HT-29 (cell line): ENCODE results near the gene ELMO1. TPM values are rescaled to one million over a fixed set of nuclear protein-coding genes. Genes with fewer than 3 reads are reported as not detected.

Source experiments
- DNase-seq: peaks from one replicate; pipeline ENCODE4 v3.0.0-alpha.2; 2015; ENCODE audit warnings: low spot score
- total RNA-seq: library from RNA; depleted of rRNA; stranded (reverse); fragments of >200 nt; shearing (Covaris generic); gene quantifications from 2 replicates; pipeline ENCODE4 v1.2.3, GENCODE V29; 2014

The ELMO1 gene
- total RNA-seq, 1 experiment from 2014 or later = 0.41 TPM

DNA sequence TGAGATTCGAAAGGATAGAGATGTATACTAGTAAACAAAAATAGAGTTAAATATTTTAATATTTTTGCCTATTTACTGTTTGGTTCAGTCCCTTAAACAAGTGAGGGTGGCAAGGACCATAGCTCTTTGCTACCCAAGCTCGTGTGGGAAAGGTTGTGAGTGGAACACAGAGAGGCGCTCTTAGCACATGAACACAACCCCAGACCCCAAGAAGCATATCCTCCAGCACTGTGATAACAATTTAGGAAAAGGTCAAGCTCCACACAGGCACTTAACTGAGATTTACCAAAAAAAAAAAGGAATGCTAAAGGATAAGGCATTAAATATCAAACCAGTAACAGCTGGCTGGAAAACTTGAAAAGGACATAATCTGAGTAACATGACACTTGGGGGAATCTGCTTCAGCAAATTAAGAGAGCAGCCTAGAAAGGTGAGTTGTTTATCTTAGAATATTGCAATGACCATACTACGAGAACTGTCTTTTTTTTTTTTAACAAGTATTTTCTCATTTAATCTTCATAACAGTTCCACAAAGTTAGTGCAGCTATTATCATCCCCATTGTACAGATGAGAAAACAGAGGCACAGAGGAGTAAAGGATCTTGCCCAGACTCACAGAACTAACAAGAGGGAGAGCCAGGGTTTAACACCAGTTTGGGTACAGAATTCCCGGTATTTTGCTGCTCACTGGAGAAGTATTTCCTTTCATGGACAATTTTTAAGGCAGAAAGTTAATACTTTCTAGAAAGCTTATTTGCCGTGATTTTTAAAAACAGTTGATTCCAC is 420.9 kb downstream of the ELMO1 start:
- no peak for DNase-seq

- DNase-seq = no peak
Measured at GRCh38 chr7:37027104-37027503, 421.6 kb downstream of the ELMO1 start.

- DNase-seq = no peak
Measured at GRCh38 chr7:37018954-37019353, 429.7 kb downstream of the ELMO1 start.

- peak; percentile 48 for DNase-seq
Measured at GRCh38 chr7:37016064-37016878, 432.4 kb downstream of the ELMO1 start.

DNA sequence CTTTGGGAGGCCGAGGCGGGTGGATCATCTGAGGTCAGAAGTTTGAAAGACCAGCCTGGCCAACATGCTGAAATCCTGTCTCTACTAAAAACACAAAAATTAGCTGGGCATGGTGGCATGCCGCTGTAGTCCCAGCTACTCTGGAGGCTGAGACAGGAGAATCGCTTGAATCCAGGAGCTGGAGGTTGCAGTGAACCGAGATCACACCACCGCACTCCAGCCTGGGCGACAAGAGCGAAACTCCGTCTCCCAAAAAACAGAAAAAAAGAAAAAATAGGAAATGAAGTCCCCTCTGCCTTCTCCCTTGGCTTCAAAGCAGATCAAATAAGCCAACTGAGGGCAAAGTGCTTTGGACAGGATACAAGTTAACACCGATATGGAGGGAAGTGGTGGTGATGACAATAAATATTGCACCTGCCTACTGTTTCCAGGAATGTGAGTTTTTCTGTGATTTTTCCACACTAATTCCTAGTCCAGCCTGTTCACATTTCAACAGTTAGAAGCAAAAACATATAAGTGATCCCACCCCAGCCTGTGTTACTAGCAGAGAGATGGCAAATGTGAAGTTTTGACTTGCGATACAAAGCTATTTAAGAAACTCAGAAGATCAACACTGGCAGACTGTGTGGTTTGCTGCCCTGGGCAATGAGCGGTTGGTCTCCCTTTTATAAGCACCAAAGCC is 433.2 kb downstream of the ELMO1 start:
- DNase-seq = no peak

- DNase-seq = no peak
Measured at GRCh38 chr7:37013771-37014170, 434.9 kb downstream of the ELMO1 start.

- no peak for DNase-seq
Measured at GRCh38 chr7:37011151-37011890, 437.3 kb downstream of the ELMO1 start.

DNA sequence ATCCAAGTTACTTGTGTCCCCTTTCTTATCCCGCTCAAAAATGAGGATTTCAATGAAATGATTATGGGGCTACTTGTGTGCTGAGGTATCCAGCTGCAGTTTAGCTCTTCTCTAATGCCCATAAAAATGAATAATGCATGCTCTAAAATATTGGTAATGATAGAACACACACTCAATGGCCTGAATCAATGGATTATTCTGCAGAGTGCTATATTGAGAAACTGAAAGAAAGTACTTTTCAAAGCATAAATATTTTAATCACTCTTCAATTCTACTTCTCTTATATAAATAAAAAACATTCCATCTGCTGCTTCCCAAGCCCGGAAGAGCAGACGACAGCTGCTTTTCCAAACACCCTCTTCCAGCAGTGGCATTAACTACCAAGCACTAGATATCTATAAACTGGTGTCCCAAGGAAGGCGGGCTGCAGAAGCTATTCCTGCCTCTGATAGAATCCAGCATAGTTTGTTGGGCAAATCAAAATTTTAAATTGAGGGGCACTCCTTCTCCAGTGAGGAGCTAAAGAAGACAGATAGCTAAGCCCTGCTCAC is 439.5 kb downstream of the ELMO1 start:
- DNase-seq = no peak

DNA sequence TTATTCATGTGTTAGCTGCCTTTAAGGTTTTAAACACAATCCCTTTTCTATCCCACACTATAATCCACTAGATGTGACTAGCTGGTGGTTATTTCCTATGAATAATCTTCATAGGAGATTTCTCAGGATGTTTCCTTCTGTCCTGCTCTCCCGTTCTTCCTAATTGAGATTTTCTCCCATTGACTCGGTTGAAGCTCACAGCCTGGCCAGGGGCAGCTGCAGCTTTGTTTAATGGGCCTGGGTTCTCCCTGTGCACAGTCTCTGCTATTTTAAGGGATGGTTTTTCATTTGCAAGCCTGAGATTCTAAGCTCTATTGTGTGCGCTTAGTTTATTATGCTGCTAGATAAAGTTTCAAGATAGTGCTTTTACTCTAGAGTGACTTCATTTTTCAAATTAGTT is 441.0 kb downstream of the ELMO1 start:
- no peak for DNase-seq

DNA sequence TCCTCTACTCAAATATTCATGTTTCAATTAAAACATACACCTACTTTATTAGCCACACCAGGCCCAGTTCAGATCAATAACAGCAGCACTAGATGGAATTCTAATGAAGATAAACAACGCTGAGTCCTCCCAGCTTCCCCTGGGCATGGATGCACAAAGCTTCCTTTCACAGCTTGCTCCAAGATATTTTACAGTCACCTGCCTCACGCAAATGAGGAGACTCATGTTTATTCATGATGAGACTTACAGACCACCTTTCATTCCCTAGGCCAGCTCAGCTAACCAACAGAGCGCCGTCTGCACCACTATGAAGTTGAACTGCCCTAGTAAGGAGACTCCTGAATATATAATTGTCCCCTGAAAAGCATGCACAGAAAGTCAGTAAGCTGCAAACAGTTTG is 441.4 kb downstream of the ELMO1 start:
- no peak for DNase-seq

DNA sequence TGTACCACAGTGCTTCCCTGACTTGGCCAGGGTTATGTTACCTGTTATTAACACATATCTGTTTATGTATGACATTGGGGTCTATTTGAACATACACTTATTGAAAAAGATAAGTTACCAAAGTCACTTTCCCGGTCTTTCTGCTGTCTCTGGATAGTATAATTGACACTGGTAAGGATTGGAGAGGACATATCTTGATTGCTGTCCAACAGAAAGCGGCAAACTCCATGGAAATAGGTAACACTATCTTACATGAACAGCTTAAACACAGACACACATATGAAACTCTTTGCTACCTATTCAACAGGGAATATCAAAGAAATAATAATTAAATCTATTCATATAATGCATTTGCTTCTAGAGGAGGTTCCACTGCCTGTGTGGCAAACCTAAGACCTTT is 441.9 kb downstream of the ELMO1 start:
- DNase-seq = no peak

DNA sequence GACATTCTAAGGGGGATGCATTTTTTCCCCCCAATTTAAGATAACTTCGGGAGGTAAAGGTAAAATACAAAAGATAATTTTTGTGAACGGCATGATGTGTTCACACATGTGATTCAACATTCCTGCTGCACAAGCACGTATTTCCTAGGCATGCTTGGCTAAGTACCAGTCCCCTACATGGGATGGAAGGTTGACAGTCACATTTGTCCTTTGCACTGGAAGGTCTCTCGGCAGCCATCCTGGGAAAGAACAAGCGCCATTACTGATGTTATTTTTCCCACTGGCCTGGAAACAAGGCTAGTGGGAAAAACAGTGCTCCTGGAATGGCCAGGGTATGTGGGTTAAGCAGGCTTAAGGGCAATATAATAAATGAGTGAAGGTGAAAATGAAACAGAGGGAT is 448.2 kb downstream of the ELMO1 start:
- no peak for DNase-seq

- DNase-seq = no peak
Measured at GRCh38 chr7:36999626-37000485, 448.8 kb downstream of the ELMO1 start.

GRCh38 chr7:36995776-36996175 is 452.9 kb downstream of the ELMO1 start:
- DNase-seq = no peak

DNA sequence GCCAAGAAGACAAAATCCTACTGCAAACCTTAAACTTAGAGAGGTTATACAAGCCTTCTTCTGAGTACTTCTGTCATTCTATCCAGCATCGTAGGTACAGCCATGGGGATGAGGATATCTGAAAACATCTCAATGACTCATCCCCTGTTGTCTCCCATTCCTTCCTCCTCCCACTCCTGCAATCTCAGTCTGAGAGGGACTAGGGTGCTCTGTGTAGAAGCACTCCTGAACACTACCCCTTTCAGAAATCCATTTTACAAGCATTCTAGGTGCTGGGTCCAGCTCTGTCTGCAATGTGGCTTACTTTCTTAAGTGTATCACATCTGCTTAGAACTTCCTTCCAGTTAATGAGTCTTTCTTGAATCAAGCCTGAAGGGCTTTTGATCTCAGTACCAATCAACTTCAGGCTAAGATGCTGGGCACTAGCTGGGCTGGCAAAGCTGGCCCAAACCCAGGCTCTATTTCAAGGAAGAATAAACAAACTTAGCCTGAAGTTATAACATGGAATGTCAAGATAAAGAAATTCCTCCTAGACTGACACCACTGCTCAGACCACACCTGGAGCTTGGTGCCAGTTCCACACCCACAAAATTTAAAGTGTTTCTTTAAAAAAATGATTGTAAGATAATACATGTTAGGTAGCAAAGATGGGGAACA is 454.1 kb downstream of the ELMO1 start:
- DNase-seq = no peak

GRCh38 chr7:36986948-36987724 is 461.5 kb downstream of the ELMO1 start:
- DNase-seq = peak; percentile 70

DNA sequence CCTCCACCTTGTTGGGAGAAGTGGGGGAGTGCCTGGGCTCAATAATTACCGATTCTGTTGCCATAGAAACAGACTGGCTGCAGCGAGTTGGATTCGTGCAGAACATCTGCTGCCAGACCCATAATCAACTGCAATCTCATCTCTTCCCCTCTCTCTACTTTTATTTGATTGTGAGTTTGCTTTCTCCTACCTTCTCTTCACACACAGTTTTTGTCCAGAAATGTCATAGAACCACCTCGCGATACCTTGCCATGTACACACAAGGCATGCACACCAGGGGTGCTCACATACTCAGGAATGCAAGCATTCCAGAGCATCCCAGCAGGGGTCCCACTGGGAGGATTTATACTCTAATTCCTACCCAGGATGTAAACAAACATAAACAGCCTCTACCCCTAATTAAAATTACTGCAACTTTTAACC is 462.1 kb downstream of the ELMO1 start:
- DNase-seq = no peak

DNA sequence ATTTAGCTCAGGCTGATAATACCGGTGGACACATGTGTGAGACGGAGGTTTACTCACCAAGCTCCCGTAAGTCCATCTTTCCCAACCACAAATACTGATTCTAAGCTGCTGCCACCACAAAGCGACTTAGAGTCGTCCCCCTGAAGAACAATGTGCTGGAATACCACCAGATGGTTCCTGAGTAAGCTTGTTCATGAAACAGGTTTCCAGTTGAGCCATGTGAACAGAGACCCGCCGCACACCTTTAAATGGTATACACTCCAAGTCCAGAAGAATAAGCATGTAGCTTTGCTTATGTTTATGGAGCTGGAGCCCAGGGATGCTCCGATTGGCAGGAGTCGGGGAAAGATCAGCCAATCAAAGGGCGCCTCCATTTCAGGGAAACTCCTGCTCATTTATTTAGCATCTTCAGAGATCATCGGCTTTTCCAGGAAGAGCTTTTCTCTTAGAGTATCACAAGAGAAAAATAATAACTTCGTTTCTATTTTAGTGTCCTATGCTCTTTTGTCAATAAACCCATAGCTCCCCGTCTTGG is 462.7 kb downstream of the ELMO1 start:
- no peak for DNase-seq

DNA sequence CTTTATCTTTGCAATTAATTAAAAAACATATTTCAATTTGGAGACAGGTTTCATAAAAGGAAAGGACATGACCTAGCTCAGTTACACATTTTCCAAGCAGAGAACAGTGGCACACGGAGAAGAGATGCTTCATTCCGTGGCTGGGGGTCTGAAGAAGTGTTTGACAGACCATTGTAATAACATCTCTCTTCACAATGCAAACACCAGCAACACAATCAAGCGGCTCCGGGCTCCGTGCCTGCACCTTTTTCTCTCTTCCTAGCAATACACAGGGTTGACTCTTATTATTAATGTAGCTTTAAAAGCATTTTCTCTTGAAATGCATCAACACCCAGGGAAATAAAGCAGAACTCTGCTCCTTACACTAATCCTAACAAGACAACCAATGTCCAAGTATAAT is 463.3 kb downstream of the ELMO1 start:
- no peak for DNase-seq
